MM.1S (cell line): ENCODE measurements around the gene DHRS11.

Experiments used
- DNase-seq: peaks from one replicate; pipeline ENCODE4 v3.0.0-alpha.2; 2015
- H2AFZ ChIP-seq: fragments of 300-600 bp; sonication (generic); 2 replicates; pipeline ENCODE4 v1.6.0; 2016; ENCODE audit warnings: antibody characterized with exemption, low read length
- H3F3A ChIP-seq: fragments of 300-600 bp; sonication (generic); 2 replicates; pipeline ENCODE4 v1.6.1; 2016; ENCODE audit warnings: mild to moderate bottlenecking, antibody characterized with exemption, low read length, moderate library complexity, mixed read lengths; ENCODE audit not compliant: insufficient read depth
- H3K27ac ChIP-seq: fragments of 300-600 bp; sonication (generic); 2 replicates; pipeline ENCODE4 v1.5.1; 2016; ENCODE audit warnings: mild to moderate bottlenecking, low read length
- H3K27me3 ChIP-seq: fragments of 300-600 bp; sonication (generic); replicated peaks from 2 replicates; pipeline ENCODE4 v1.6.0; 2016; ENCODE audit warnings: low read length; ENCODE audit not compliant: insufficient read depth
- H3K36me3 ChIP-seq: fragments of 300-600 bp; sonication (generic); replicated peaks from 2 replicates; pipeline ENCODE4 v1.6.1; 2016; ENCODE audit warnings: mild to moderate bottlenecking, low read length, mixed read lengths; ENCODE audit not compliant: insufficient read depth
- H3K4me1 ChIP-seq: fragments of 300-600 bp; sonication (generic); 2 replicates; pipeline ENCODE4 v1.6.1; 2016; ENCODE audit warnings: low read length, mixed read lengths
- H3K4me2 ChIP-seq: fragments of 300-600 bp; sonication (generic); 2 replicates; pipeline ENCODE4 v1.6.0; 2016; ENCODE audit warnings: low read depth, low read length
- H3K4me3 ChIP-seq: fragments of 300-600 bp; sonication (generic); 2 replicates; pipeline ENCODE4 v1.5.1; 2016; ENCODE audit warnings: low read length, mixed read lengths
- H3K79me2 ChIP-seq: fragments of 300-600 bp; sonication (generic); 2 replicates; pipeline ENCODE4 v1.6.1; 2016; ENCODE audit warnings: mixed run types, low read length, mixed read lengths
- H3K9ac ChIP-seq: fragments of 300-600 bp; sonication (generic); 2 replicates; pipeline ENCODE4 v1.6.1; 2016; ENCODE audit warnings: low read length, mixed read lengths
- H3K9me2 ChIP-seq: fragments of 300-600 bp; sonication (generic); replicated peaks from 2 replicates; pipeline ENCODE4 v1.6.1; 2016; ENCODE audit warnings: mild to moderate bottlenecking, low read length, mixed read lengths; ENCODE audit not compliant: insufficient read depth
- H3K9me3 ChIP-seq: fragments of 300-600 bp; sonication (generic); replicated peaks from 2 replicates; pipeline ENCODE4 v1.6.1; 2016; ENCODE audit warnings: mild to moderate bottlenecking, low read length, mixed read lengths; ENCODE audit not compliant: insufficient read depth
- H4K20me1 ChIP-seq: fragments of 300-600 bp; sonication (generic); 2 replicates; pipeline ENCODE4 v1.6.1; 2016; ENCODE audit warnings: mild to moderate bottlenecking, low read length, moderate library complexity, mixed read lengths; ENCODE audit not compliant: insufficient read depth
- CTCF ChIP-seq: fragments of 300-600 bp; sonication (generic); IDR thresholded peaks from 2 replicates; pipeline ENCODE4 v1.5.1; 2016; ENCODE audit warnings: antibody characterized with exemption, low read length, mixed read lengths
- EZH2 ChIP-seq: fragments of 300-600 bp; sonication (generic); optimal IDR thresholded peaks from 2 replicates; pipeline ENCODE3; 2017; ENCODE audit warnings: low read depth, mild to moderate bottlenecking, antibody characterized with exemption, low read length, mixed read lengths
- EZH2phosphoT487 ChIP-seq: fragments of 300-600 bp; sonication (generic); IDR thresholded peaks from 2 replicates; pipeline ENCODE4 v1.6.1; 2018; ENCODE audit warnings: antibody characterized with exemption, low read length

The DHRS11 gene

GRCh38 chr17:36641877-36642845 lies 50.5 kb downstream of the DHRS11 start:
- DNase-seq: no peak
- no peak overlapping the region for H3K9ac ChIP-seq
- no peak overlapping the region for H2AFZ ChIP-seq
- no peaks in the 10 kb centered on the region for H3K9me3 ChIP-seq
- H3K27me3 ChIP-seq: peaks cover 87% of the 10 kb centered on the region
- H3K27ac ChIP-seq: no peak overlapping the region
- H3K4me2 ChIP-seq: no peak overlapping the region
- H3K36me3 ChIP-seq: no peaks in the 10 kb centered on the region
- H3K4me1 ChIP-seq: no peaks in the 10 kb centered on the region
- H3K79me2 ChIP-seq: no peaks in the 10 kb centered on the region
- TF ChIP-seq EZH2 (no peak), EZH2phosphoT487 (no peak), CTCF (no peak)
- H3K4me3 ChIP-seq: no peak overlapping the region
- H3F3A ChIP-seq: no peaks in the 10 kb centered on the region
- H4K20me1 ChIP-seq: no peaks in the 10 kb centered on the region
- no peaks in the 10 kb centered on the region for H3K9me2 ChIP-seq

GRCh38 chr17:36643086-36643685 lies 51.5 kb downstream of the DHRS11 start:
- no peak for DNase-seq
- Histone ChIP-seq H3K9me2 (no peaks in the 10 kb centered on the region), H3F3A (no peaks in the 10 kb centered on the region), H3K4me1 (no peaks in the 10 kb centered on the region), H3K36me3 (no peaks in the 10 kb centered on the region), H3K79me2 (no peaks in the 10 kb centered on the region), H3K9ac (no peak overlapping the region), H3K27ac (no peak overlapping the region), H3K9me3 (no peaks in the 10 kb centered on the region), H3K4me3 (no peak overlapping the region), H3K27me3 (peaks cover 77% of the 10 kb centered on the region), H3K4me2 (no peak overlapping the region), H4K20me1 (no peaks in the 10 kb centered on the region), H2AFZ (no peak overlapping the region)
- no peak for TF ChIP-seq CTCF
- no peak for TF ChIP-seq EZH2
- TF ChIP-seq EZH2phosphoT487: no peak

GRCh38 chr17:36645422-36645821 lies 53.7 kb downstream of the DHRS11 start:
- Histone ChIP-seq H4K20me1 (no peaks in the 10 kb centered on the region), H2AFZ (no peak overlapping the region), H3K79me2 (no peaks in the 10 kb centered on the region), H3F3A (no peaks in the 10 kb centered on the region), H3K4me1 (no peaks in the 10 kb centered on the region), H3K4me2 (no peak overlapping the region), H3K9me3 (no peaks in the 10 kb centered on the region), H3K9ac (no peak overlapping the region), H3K27me3 (peaks cover 69% of the 10 kb centered on the region), H3K36me3 (no peaks in the 10 kb centered on the region), H3K4me3 (no peak overlapping the region), H3K9me2 (no peaks in the 10 kb centered on the region), H3K27ac (no peak overlapping the region)
- TF ChIP-seq EZH2 (no peak), EZH2phosphoT487 (no peak), CTCF (no peak)
- no peak for DNase-seq
